HG03175 (cell line): Measurements from ENCODE around the gene NPY1R.
A peak's percentile ranks its signal among the peaks of the same experiment; 100 is the strongest.

Experiments used
- ATAC-seq: cut with Tn5 transposase; IDR thresholded peaks from one replicate; pipeline ENCODE4 v1.9.1; 2021; ENCODE audit warnings: mild to moderate bottlenecking, moderate library complexity; ENCODE audit not compliant: unreplicated experiment

The NPY1R gene

GRCh38 chr4:163332526-163333406, at the start of gene NPY1R:
NPY1R (minus strand) TSS chr4:163332596; CDS start chr4:163326554, 6,042 bp downstream.
- peak; percentile 79 for ATAC-seq

- no peak for ATAC-seq
Measured at GRCh38 chr4:163380703-163381102, 48.3 kb upstream of the NPY1R start.

- ATAC-seq, result no peak
Measured at GRCh38 chr4:163378661-163379060, 46.3 kb upstream of the NPY1R start.

GRCh38 chr4:163372029-163372428, 39.6 kb upstream of the NPY1R start:
- ATAC-seq, result no peak

GRCh38 chr4:163367651-163368050, 35.3 kb upstream of the NPY1R start:
- no peak for ATAC-seq

- no peak for ATAC-seq
Measured at GRCh38 chr4:163356104-163356503, 23.7 kb upstream of the NPY1R start.

GRCh38 chr4:163353054-163353453, 20.7 kb upstream of the NPY1R start:
- ATAC-seq, result no peak

GRCh38 chr4:163350672-163351071, 18.3 kb upstream of the NPY1R start:
- ATAC-seq, result no peak

GRCh38 chr4:163344147-163345125, 12.0 kb upstream of the NPY1R start:
- ATAC-seq, result no peak

GRCh38 chr4:163343604-163344146, 11.3 kb upstream of the NPY1R start, which contains the start of gene NPY5R:
NPY5R (plus strand) TSS chr4:163343892; CDS start chr4:163350274, 6,382 bp downstream.
- no peak for ATAC-seq

GRCh38 chr4:163335384-163335783, 3.0 kb upstream of the NPY1R start:
- no peak for ATAC-seq

- ATAC-seq, result no peak
Measured at GRCh38 chr4:163331629-163332376, 593 bp downstream of the NPY1R start.

- no peak for ATAC-seq
Measured at GRCh38 chr4:163330916-163331628, 1.3 kb downstream of the NPY1R start.

- ATAC-seq, result no peak
Measured at GRCh38 chr4:163317110-163317509, 15.3 kb downstream of the NPY1R start.

- ATAC-seq, result no peak
Measured at GRCh38 chr4:163309466-163309865, 22.9 kb downstream of the NPY1R start.

- ATAC-seq, result no peak
Measured at GRCh38 chr4:163303069-163303468, 29.3 kb downstream of the NPY1R start.

- ATAC-seq, result no peak
Measured at GRCh38 chr4:163300445-163300844, 32.0 kb downstream of the NPY1R start.

- ATAC-seq, result no peak
Measured at GRCh38 chr4:163295138-163295537, 37.3 kb downstream of the NPY1R start.

- ATAC-seq, result no peak
Measured at GRCh38 chr4:163284304-163284703, 48.1 kb downstream of the NPY1R start.
